T-helper 1 cell (primary cell): ENCODE measurements around the gene LTBP4.

Experiments used
- DNase-seq, 5 donors: peaks; one replicate each; pipeline ENCODE4 v3.0.0-alpha.2; 2012 to 2020

Gene LTBP4

DNA sequence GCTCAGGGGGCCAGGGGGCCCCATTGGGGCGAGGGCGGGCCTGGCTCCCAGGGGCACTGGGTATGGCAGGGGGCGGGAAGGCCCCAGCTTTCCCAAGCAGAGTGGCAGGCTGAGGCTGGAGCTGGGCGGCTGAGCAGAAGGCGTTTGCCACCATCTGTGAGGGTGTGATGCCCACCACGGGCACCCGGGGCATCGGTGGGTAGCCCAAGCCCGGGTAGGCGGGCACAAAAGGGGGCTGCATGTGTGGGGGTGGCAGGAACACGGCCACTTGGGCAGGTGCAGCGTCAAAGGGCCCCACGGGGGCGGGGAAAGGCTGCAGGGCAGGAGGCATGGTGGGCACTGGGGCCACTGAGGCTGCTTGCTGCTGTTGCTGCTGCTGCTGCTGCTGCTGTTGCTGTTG lies 66.4 kb downstream of the LTBP4 start:
- DNase-seq, result no peak

- no peak for DNase-seq
Measured at GRCh38 chr19:40668991-40669614, 67.9 kb downstream of the LTBP4 start.

- DNase-seq, result no peak
Measured at GRCh38 chr19:40671404-40671803, 70.2 kb downstream of the LTBP4 start.

GRCh38 chr19:40672038-40672437 lies 70.9 kb downstream of the LTBP4 start:
- DNase-seq, result no peak

- DNase-seq, result no peak
Measured at GRCh38 chr19:40672573-40673299, 71.6 kb downstream of the LTBP4 start.

DNA sequence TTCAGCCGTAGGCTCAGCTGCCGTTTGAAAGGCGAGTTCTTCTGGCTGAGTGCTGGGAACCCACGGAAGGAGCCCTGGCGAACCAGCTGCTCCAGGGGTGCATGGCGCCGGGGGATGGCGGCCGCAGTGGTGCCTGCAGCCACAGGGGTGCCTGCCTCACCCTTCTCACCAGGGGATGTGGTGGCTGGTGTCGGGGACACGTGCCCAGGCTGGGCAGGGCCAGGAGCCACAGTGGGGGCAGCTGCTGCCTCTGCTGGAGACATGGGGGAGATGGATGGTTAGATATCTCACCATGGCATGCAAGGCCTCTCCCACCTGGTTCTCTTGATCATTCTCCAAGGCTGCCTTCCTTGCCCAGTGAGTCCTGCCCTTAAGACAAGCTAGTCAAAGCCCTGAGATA lies 72.2 kb downstream of the LTBP4 start:
- DNase-seq, result no peak

DNA sequence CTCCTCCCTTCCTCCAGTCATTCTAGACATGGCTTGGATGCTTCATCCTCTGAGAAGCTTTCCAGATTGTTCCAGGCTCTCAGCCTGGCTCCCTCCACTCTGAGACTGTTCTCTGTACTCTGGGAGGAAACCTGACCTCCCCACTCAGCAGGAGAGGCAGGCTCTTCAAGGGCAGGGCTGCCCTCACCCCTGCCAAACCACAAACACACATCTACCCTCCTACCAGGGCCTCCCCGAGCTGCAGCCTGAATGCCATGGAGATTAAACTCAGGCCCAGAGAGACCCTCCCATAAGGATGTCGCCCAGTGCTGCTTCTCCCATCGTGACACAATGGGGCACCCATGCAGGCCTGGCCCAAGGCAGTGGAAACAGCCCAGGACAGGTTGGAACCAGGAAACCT lies 73.1 kb downstream of the LTBP4 start:
- no peak for DNase-seq

DNA sequence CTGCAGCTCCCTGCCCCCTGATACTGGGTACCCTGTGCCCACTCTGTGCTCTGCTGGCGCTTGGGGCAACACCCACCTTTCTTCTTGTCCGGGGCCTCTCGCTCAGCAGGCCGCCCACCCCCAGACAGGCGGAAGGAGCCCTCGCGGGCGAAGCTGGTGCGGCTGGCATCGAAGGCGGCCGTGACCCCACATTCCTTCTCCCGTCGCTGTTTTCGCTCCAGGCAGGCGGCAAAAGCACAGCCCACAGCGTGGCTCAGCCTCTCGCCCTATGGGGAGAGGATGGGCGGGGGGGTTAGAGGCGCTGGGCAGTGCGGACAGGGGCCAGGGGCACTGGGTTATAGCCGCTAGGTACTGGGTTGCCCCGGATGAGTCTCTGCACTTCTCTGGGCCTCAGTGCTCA lies 76.0 kb downstream of the LTBP4 start:
- no peak for DNase-seq
